MCF 10A (cell line): Measurements from ENCODE around the gene DDX54. TPM values are rescaled to one million over a fixed set of nuclear protein-coding genes. Genes with fewer than 3 reads are reported as not detected.

Source experiments
- BruUV-seq: library from RNA; stranded (reverse); fragments of 400-500 nt; replicated peaks from 2 replicates; lab custom pipeline; 2021; lab: Mats Ljungman, UMichigan
- CTCF ChIA-PET: fragments of 300-600 bp; sonication (Branson Sonifier 250); formaldehyde crosslinking; extraction: SDS; loops from one replicate; lab custom pipeline; 2021; ENCODE audit warnings: antibody characterized with exemption, inconsistent platforms; lab: Yijun Ruan, JAX
- POLR2A ChIA-PET: fragments of 300-600, 350-650 bp; sonication (Branson Sonifier 250); formaldehyde crosslinking; extraction: SDS; loops from one replicate; lab custom pipeline; 2020; ENCODE audit warnings: antibody characterized with exemption, inconsistent platforms; lab: Yijun Ruan, JAX
- DNase-seq: peaks from one replicate; pipeline ENCODE4 v3.0.0-alpha.2; 2018; ENCODE audit not compliant: unreplicated experiment
- H3K27ac Mint-ChIP-seq: one replicate; pipeline ENCODE4 v1.8.0; 2022; ENCODE audit warnings: mild to moderate bottlenecking, low read depth, mixed read lengths; ENCODE audit not compliant: unreplicated experiment
- H3K27me3 Mint-ChIP-seq: one replicate; pipeline ENCODE4 v1.8.0; 2022; ENCODE audit warnings: mixed read lengths; ENCODE audit not compliant: insufficient read depth, unreplicated experiment
- H3K36me3 Mint-ChIP-seq: one replicate; pipeline ENCODE4 v1.8.0; 2022; ENCODE audit warnings: mild to moderate bottlenecking, moderate library complexity, mixed read lengths; ENCODE audit not compliant: insufficient read depth, unreplicated experiment
- H3K4me1 Mint-ChIP-seq: one replicate; pipeline ENCODE4 v1.8.0; 2022; ENCODE audit warnings: mixed read lengths; ENCODE audit not compliant: insufficient read depth, unreplicated experiment
- H3K4me3 Mint-ChIP-seq: one replicate; pipeline ENCODE4 v1.8.0; 2022; ENCODE audit warnings: mild to moderate bottlenecking, moderate library complexity, mixed read lengths; ENCODE audit not compliant: unreplicated experiment
- H3K9me3 Mint-ChIP-seq: one replicate; pipeline ENCODE4 v1.8.0; 2022; ENCODE audit warnings: mixed read lengths; ENCODE audit not compliant: unreplicated experiment
- CTCF ChIP-seq: fragments of 200-600 bp; IDR thresholded peaks from one replicate; pipeline ENCODE4 v1.8.0; 2022; ENCODE audit warnings: antibody characterized with exemption, mild to moderate bottlenecking; ENCODE audit not compliant: unreplicated experiment
- intact Hi-C: fragments of 100-400 bp; cut with micrococcal nuclease; formaldehyde crosslinking; loops from 2 replicates; pipeline ENCODE4 v1.14.1; 2022
- total RNA-seq: library from RNA; stranded (reverse); gene quantifications from 2 replicates; pipeline ENCODE4 v1.2.3, GENCODE V29; 2022

Gene DDX54
- total RNA-seq, 1 experiment from 2014 or later = 75.8 TPM

- CTCF ChIA-PET = interaction anchor here (1.1 to 4.6 kb wide), 2 partner anchors 13 to 68 kb away, joined by 5 to 33 read pairs; no protein-coding TSS in a partner anchor
- Mint-ChIP-seq H3K4me1 (peaks cover 11% of the 10 kb centered on the region), H3K27me3 (no peaks in the 10 kb centered on the region), H3K9me3 (no peaks in the 10 kb centered on the region), H3K36me3 (peaks cover 57% of the 10 kb centered on the region), H3K4me3 (no peak overlapping the region), H3K27ac (peak overlapping the region; percentile 67)
- BruUV-seq = no TSS peak
- TF ChIP-seq CTCF = no peak
- POLR2A ChIA-PET = interaction anchor here (1.0 to 1.3 kb wide), 3 partner anchors 8 to 26 kb away, joined by 3 to 6 read pairs (median 3); partner anchors contain the start of gene RITA1
- DNase-seq = no peak
- intact Hi-C loops = loop anchor here (10.0 kb wide), 1 partner anchor 255 kb away; the partner anchor contains the start of gene OAS1
Measured at GRCh38 chr12:113159937-113160336, 25.3 kb downstream of the DDX54 start.

DNA sequence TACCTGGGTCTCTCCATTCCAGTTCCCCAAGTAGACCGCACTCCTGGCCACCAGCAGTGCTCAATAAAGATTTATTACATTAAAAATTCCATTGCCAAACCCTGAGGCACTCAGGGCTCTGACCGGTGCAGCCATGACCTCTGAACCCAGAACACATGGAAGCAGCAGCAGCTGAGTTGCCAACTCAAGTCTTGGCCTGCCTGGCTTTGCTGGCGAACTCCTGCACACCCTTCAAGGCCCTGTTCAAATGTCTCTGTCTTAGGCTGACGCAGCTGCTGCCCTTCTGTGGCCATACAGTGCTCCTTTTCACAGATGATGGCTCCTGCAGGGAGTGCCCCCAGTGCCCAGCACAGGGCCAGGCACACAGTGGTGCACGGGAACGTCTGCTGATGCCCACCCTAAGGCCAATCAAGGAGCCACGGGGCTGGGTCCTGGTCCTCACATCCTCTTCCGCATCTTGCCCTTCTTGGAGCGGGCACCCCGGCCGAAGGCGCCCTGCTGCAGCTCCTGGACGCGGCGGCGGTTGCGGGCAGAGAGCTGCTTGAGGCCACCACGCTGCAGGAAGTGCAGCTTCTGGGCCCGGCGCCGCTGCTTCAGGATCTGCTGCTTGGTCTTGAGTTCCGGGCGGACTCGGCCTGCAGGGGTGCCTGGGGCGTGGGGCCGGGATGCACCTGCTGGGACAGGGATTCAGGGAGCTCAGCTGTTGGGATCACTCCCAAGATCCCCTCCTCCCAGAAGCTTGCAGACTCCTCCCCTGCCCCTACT is 26.7 kb downstream of the DDX54 start:
- POLR2A ChIA-PET = interaction anchor here (0.6 kb wide), 1 partner anchor 164 kb away, joined by 4 read pairs; no protein-coding TSS in a partner anchor
- BruUV-seq = TSS peak; percentile 46

GRCh38 chr12:113157218-113157859 is 27.9 kb downstream of the DDX54 start:
- POLR2A ChIA-PET = no interaction called here
- peaks cover 14% of the 10 kb centered on the region for H3K4me1 Mint-ChIP-seq

More for the DNA sequence above, 26.7 kb downstream of the DDX54 start:
- no peaks in the 10 kb centered on the region for H3K9me3 Mint-ChIP-seq
- no peak for DNase-seq
- intact Hi-C loops = loop anchor here (10.0 kb wide), 1 partner anchor 254 kb away; the partner anchor contains the start of gene OAS1
- peaks cover 48% of the 10 kb centered on the region for H3K36me3 Mint-ChIP-seq
- CTCF ChIA-PET = interaction anchor here (1.1 to 4.6 kb wide), 3 partner anchors 14 to 110 kb away, joined by 3 to 33 read pairs (median 5); no protein-coding TSS in a partner anchor
- no peak overlapping the region for H3K27ac Mint-ChIP-seq
- no peak for TF ChIP-seq CTCF
- no peak overlapping the region for H3K4me3 Mint-ChIP-seq
- no peaks in the 10 kb centered on the region for H3K27me3 Mint-ChIP-seq
- H3K4me1 Mint-ChIP-seq = peaks cover 11% of the 10 kb centered on the region

More at GRCh38 chr12:113157218-113157859, 27.9 kb downstream of the DDX54 start:
- Mint-ChIP-seq H3K27me3 (peaks cover 5% of the 10 kb centered on the region), H3K9me3 (no peaks in the 10 kb centered on the region), H3K4me3 (no peak overlapping the region), H3K36me3 (peaks cover 42% of the 10 kb centered on the region), H3K27ac (no peak overlapping the region)
- intact Hi-C loops = loop anchor here (10.0 kb wide), 1 partner anchor 253 kb away; the partner anchor contains the start of gene OAS1
- CTCF ChIA-PET = interaction anchor here (0.6 to 4.6 kb wide), 5 partner anchors 15 to 831 kb away, joined by 3 to 33 read pairs (median 3); no protein-coding TSS in a partner anchor
- BruUV-seq = no TSS peak
- no peak for TF ChIP-seq CTCF
- no peak for DNase-seq
